ENCODE data around the gene GPR150.
A peak's percentile ranks its signal among the peaks of the same experiment; 100 is the strongest.
"Not testable (repeated sequence)": the region's sequence is repeated elsewhere in the genome, so short reads cannot be mapped to it uniquely, and the experiment has no call there.

Gene GPR150

DNA sequence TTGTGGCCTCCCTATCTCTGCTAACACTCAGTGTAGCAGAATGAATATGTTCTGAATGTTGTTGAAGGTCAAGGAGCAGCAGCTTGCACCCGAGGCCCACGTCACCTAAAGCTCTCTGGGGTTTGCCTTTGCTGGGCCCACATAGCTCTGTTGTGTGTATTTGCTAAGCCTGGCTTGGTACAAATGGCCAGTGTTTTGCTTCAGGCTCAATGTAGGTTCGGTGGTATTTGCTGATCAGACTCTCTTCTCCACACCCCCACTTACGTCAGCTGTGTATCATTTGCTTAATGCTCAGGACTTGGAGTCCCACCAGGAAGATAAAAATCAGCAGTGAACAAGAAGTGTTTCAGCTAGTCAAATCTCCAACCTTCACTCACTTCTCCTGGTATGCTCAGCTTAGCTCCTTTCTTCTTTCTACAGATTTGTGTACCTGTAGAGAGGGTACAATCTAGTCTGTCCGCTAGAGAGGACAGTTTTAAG lies 21.9 kb downstream of the GPR150 start:
- DNase-seq (ENCODE audit: low read depth), result peak; percentile 22
- TF ChIP-seq, protein P1, sequence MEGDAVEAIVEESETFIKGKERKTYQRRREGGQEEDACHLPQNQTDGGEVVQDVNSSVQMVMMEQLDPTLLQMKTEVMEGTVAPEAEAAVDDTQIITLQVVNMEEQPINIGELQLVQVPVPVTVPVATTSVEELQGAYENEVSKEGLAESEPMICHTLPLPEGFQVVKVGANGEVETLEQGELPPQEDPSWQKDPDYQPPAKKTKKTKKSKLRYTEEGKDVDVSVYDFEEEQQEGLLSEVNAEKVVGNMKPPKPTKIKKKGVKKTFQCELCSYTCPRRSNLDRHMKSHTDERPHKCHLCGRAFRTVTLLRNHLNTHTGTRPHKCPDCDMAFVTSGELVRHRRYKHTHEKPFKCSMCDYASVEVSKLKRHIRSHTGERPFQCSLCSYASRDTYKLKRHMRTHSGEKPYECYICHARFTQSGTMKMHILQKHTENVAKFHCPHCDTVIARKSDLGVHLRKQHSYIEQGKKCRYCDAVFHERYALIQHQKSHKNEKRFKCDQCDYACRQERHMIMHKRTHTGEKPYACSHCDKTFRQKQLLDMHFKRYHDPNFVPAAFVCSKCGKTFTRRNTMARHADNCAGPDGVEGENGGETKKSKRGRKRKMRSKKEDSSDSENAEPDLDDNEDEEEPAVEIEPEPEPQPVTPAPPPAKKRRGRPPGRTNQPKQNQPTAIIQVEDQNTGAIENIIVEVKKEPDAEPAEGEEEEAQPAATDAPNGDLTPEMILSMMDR (conservative IDR thresholded peaks at IDR 0.05; ENCODE audit: low read length), result no peak
- no peak overlapping the region for H3K4me3 ChIP-seq (ENCODE audit: low read length)

DNA sequence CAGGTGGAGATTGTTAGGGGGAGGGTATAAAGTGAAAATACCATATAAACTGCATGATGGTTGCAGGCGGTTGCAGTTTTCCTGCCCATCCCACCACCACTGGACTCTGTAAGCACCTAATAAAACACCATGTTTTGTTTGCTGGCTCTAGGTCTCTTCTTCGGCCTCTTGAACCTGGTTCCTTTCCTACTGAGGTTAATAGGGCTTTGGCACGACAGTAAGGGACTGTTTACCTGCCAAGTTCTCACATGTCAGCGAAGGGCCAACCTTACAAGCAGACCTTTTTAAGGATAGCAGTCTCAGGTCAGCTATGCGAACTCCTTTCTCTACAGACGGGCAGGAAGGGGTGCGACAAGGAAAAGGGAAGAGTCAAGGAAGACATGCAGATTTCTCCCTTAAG lies 23.3 kb downstream of the GPR150 start:
- TF ChIP-seq, protein P1 (conservative IDR thresholded peaks at IDR 0.05; ENCODE audit: low read length), result no peak
- no peak for DNase-seq (ENCODE audit: low read depth)
- no peak overlapping the region for H3K4me3 ChIP-seq (ENCODE audit: low read length)

GRCh38 chr5:95644351-95645042 lies 24.6 kb downstream of the GPR150 start:
- H3K4me3 ChIP-seq (ENCODE audit: low read length), result no peak overlapping the region
- DNase-seq (ENCODE audit: low read depth), result peak; percentile 57
- TF ChIP-seq, protein P1 (conservative IDR thresholded peaks at IDR 0.05; ENCODE audit: low read length), result peak; percentile 79

DNA sequence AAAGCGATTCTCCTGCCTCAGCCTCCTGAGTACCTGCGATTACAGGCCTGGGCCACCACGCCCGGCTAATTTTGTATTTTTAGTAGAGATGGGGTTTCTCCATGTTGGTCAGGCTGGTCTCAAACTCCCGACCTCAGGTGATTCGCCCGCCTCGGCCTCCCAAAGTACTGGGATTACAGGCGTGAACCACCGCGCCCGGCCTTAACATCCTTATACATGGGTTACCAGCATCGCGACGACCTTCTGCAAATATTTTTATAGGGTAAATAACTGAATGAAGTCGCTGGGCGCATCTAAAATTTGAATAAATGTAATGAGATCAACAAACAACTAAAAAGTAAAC lies 26.3 kb downstream of the GPR150 start:
- DNase-seq (ENCODE audit: low read depth), result not testable (repeated sequence)
- peak overlapping the region; percentile 33 for H3K4me3 ChIP-seq (ENCODE audit: low read length)

- peak within 1 kb of the TSS; percentile 71 for H3K4me3 ChIP-seq (ENCODE audit: low read length)
- peak; percentile 96 for DNase-seq (ENCODE audit: low read depth)
- TF ChIP-seq, protein P1 (conservative IDR thresholded peaks at IDR 0.05; ENCODE audit: low read length), result peak; percentile 8; the same call in 1 of the 2 replicates
These were observed 26.9 kb downstream of the GPR150 start, which contains the start of gene RFESD for GRCh38 chr5:95646569-95647431. Gene RFESD (plus strand): TSS chr5:95646777. CDS start chr5:95652272, 5,495 bp downstream.

- no peak overlapping the region for H3K4me3 ChIP-seq (ENCODE audit: low read length)
- TF ChIP-seq, protein P1 (conservative IDR thresholded peaks at IDR 0.05; ENCODE audit: low read length), result no peak
- no peak for DNase-seq (ENCODE audit: low read depth)
These were observed 28.3 kb downstream of the GPR150 start for GRCh38 chr5:95647886-95648860.

GRCh38 chr5:95649274-95649673 lies 29.4 kb downstream of the GPR150 start:
- no peak for DNase-seq (ENCODE audit: low read depth)
- H3K4me3 ChIP-seq (ENCODE audit: low read length), result no peak overlapping the region
- TF ChIP-seq, protein P1 (conservative IDR thresholded peaks at IDR 0.05; ENCODE audit: low read length), result no peak

Measured in AG10803 (cell line).